Loucy (cell line): Measurements from ENCODE around the gene FCRL6.

Experiments used
- EZH2phosphoT487 ChIP-seq: fragments of 200-600 bp; IDR thresholded peaks from 2 replicates; pipeline ENCODE4 v1.6.1; 2018; ENCODE audit warnings: antibody characterized with exemption, mild to moderate bottlenecking, moderate library complexity, borderline replicate concordance
- TF ChIP-seq, protein P1 (sequence below): fragments of 200-600 bp; sonication (generic); conservative IDR thresholded peaks from 2 replicates; pipeline ENCODE4 v1.5.1; 2014; ENCODE audit warnings: mild to moderate bottlenecking, antibody characterized with exemption, low read length

DNA sequence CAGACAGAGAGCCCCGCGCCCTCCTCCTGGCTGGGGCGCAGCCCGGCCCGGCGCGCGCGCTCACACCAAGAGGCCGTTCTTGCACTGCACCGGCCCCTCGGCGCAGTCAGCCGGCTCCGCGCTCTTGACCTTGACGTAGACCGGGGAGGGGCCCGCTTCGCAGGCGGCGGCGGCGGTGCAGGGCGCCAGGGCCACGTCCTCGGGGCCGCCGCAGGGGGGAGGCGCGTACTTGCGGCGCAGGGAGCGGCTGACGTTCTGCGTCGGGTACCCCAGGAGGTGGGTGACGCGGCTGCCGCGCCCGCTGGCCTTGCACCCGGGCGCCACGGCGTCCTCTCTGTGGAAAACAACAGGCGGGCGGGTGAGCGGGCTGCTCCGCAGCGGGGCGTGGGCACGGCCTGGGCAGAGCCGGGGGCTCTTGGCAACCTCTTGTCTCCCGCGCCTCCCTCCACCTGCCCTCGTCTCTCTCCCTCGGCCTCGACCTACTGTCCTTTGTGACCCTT is 52.6 kb downstream of the FCRL6 start:
- TF ChIP-seq, protein P1, sequence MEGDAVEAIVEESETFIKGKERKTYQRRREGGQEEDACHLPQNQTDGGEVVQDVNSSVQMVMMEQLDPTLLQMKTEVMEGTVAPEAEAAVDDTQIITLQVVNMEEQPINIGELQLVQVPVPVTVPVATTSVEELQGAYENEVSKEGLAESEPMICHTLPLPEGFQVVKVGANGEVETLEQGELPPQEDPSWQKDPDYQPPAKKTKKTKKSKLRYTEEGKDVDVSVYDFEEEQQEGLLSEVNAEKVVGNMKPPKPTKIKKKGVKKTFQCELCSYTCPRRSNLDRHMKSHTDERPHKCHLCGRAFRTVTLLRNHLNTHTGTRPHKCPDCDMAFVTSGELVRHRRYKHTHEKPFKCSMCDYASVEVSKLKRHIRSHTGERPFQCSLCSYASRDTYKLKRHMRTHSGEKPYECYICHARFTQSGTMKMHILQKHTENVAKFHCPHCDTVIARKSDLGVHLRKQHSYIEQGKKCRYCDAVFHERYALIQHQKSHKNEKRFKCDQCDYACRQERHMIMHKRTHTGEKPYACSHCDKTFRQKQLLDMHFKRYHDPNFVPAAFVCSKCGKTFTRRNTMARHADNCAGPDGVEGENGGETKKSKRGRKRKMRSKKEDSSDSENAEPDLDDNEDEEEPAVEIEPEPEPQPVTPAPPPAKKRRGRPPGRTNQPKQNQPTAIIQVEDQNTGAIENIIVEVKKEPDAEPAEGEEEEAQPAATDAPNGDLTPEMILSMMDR, result no peak
- TF ChIP-seq EZH2phosphoT487, result no peak
